Hepatocyte (in vitro differentiated cells): Measurements from ENCODE around the gene STAC2.

ENCODE experiments used
- CTCF ChIP-seq: fragments of 200-600 bp; sonication (generic); IDR thresholded peaks from 2 replicates; pipeline ENCODE4 v1.5.1; 2016; ENCODE audit warnings: antibody characterized with exemption, mild to moderate bottlenecking; ENCODE audit not compliant: poor library complexity
- EZH2 ChIP-seq: fragments of 200-600 bp; sonication (generic); IDR thresholded peaks from 2 replicates; pipeline ENCODE4 v1.6.1; 2016; ENCODE audit warnings: antibody characterized with exemption, mild to moderate bottlenecking, borderline replicate concordance
- EZH2phosphoT487 ChIP-seq: fragments of 200-600 bp; sonication (generic); IDR thresholded peaks from one replicate; pipeline ENCODE4 v1.6.1; 2018; ENCODE audit warnings: antibody characterized with exemption, mild to moderate bottlenecking, low read depth, moderate library complexity; ENCODE audit not compliant: unreplicated experiment, severe bottlenecking

GRCh38 chr17:39236981-39237441, 11.3 kb upstream of the STAC2 start:
- no peak for TF ChIP-seq CTCF
- no peak for TF ChIP-seq EZH2phosphoT487
- TF ChIP-seq EZH2, result no peak
